ENCODE results near the gene ADCY9.

Gene ADCY9

GRCh38 chr16:3934491-3935181 is 181.6 kb downstream of the ADCY9 start:
- TF ChIP-seq POLR2AphosphoS5 (IDR thresholded peaks at IDR 0.05; ENCODE audit: low read depth, low read length) (no peak), FOXP2 (optimal IDR thresholded peaks at IDR 0.05; ENCODE audit: borderline replicate concordance, extremely low read depth, extremely low read length, insufficient read depth) (no peak), TAF1 (IDR thresholded peaks at IDR 0.05; ENCODE audit: borderline replicate concordance, insufficient read depth, low read length) (no peak), REST (IDR thresholded peaks at IDR 0.05; ENCODE audit: insufficient read depth in 1 of 2, low read depth in 2 of 2, low read length in 2 of 2) (no peak), SIN3A (IDR thresholded peaks at IDR 0.05; ENCODE audit: borderline replicate concordance, insufficient read depth, low read length) (no peak)

- no peak for TF ChIP-seq SIN3A (IDR thresholded peaks at IDR 0.05; ENCODE audit: borderline replicate concordance, insufficient read depth, low read length)
- TF ChIP-seq FOXP2 (optimal IDR thresholded peaks at IDR 0.05; ENCODE audit: borderline replicate concordance, extremely low read depth, extremely low read length, insufficient read depth): no peak
- no peak for TF ChIP-seq TAF1 (IDR thresholded peaks at IDR 0.05; ENCODE audit: borderline replicate concordance, insufficient read depth, low read length)
- no peak for TF ChIP-seq POLR2AphosphoS5 (IDR thresholded peaks at IDR 0.05; ENCODE audit: low read depth, low read length)
- TF ChIP-seq REST (IDR thresholded peaks at IDR 0.05; ENCODE audit: insufficient read depth in 1 of 2, low read depth in 2 of 2, low read length in 2 of 2): no peak
These were observed 191.5 kb downstream of the ADCY9 start for GRCh38 chr16:3924763-3925162.

- no peak for TF ChIP-seq SIN3A (IDR thresholded peaks at IDR 0.05; ENCODE audit: borderline replicate concordance, insufficient read depth, low read length)
- no peak for TF ChIP-seq FOXP2 (optimal IDR thresholded peaks at IDR 0.05; ENCODE audit: borderline replicate concordance, extremely low read depth, extremely low read length, insufficient read depth)
- no peak for TF ChIP-seq TAF1 (IDR thresholded peaks at IDR 0.05; ENCODE audit: borderline replicate concordance, insufficient read depth, low read length)
- TF ChIP-seq REST (IDR thresholded peaks at IDR 0.05; ENCODE audit: insufficient read depth in 1 of 2, low read depth in 2 of 2, low read length in 2 of 2): no peak
- no peak for TF ChIP-seq POLR2AphosphoS5 (IDR thresholded peaks at IDR 0.05; ENCODE audit: low read depth, low read length)
These were observed 194.0 kb downstream of the ADCY9 start for GRCh38 chr16:3922241-3922640.

- TF ChIP-seq SIN3A (IDR thresholded peaks at IDR 0.05; ENCODE audit: borderline replicate concordance, insufficient read depth, low read length) (no peak), POLR2AphosphoS5 (IDR thresholded peaks at IDR 0.05; ENCODE audit: low read depth, low read length) (no peak), FOXP2 (optimal IDR thresholded peaks at IDR 0.05; ENCODE audit: borderline replicate concordance, extremely low read depth, extremely low read length, insufficient read depth) (no peak), TAF1 (IDR thresholded peaks at IDR 0.05; ENCODE audit: borderline replicate concordance, insufficient read depth, low read length) (no peak), REST (IDR thresholded peaks at IDR 0.05; ENCODE audit: insufficient read depth in 1 of 2, low read depth in 2 of 2, low read length in 2 of 2) (no peak)
These were observed 196.0 kb downstream of the ADCY9 start for GRCh38 chr16:3920206-3920605.
